SK-N-SH (cell line): Measurements from ENCODE around the gene C2CD4D. TPM values are rescaled to one million over a fixed set of nuclear protein-coding genes. Genes with fewer than 3 reads are reported as not detected.
"Not testable (repeated sequence)": the region's sequence is repeated elsewhere in the genome, so short reads cannot be mapped to it uniquely, and the experiment has no call there.

Experiments
- CTCF ChIA-PET: fragments of 300-600, 350-600 bp; formaldehyde crosslinking; extraction: SDS; loops from one replicate; lab custom pipeline; 2021; lab: Yijun Ruan, JAX
- POLR2A ChIA-PET: fragments of 350-600 bp; sonication (Branson Sonifier 250); formaldehyde crosslinking; extraction: SDS; loops from one replicate; lab custom pipeline; 2020; ENCODE audit warnings: antibody characterized with exemption, inconsistent platforms; lab: Yijun Ruan, JAX
- DNase-seq: peaks from one replicate; pipeline ENCODE4 v3.0.0; 2012
- H2AFZ ChIP-seq: fragments of 200-600 bp; sonication (generic); 2 replicates; pipeline ENCODE4 v1.8.1; 2016; ENCODE audit warnings: antibody characterized with exemption, mild to moderate bottlenecking, low read depth
- H3F3A ChIP-seq: fragments of 200-600 bp; sonication (generic); replicated peaks from 2 replicates; pipeline ENCODE3; 2016; ENCODE audit warnings: antibody characterized with exemption, mild to moderate bottlenecking; ENCODE audit not compliant: insufficient read depth
- H3K27ac ChIP-seq, 2 experiments: fragments of 200-500 bp in 1 of 2; fragments of 200-600 bp in 1 of 2; sonication (Bioruptor generic) in 1 of 2; sonication (generic), shearing (Covaris generic) in 1 of 2; 2 replicates each; pipeline versions ENCODE4 v1.5.1 to v1.6.1; 2014 to 2016; ENCODE audit warnings: low read depth in 2 of 2, inconsistent platforms in 1 of 2, low read length in 1 of 2, mild to moderate bottlenecking in 1 of 2, mixed read lengths in 1 of 2
- H3K27me3 ChIP-seq: fragments of 200-600 bp; sonication (generic), shearing (Covaris generic); 2 replicates; pipeline ENCODE4 v1.6.1; 2016; ENCODE audit warnings: mixed run types; ENCODE audit not compliant: insufficient read depth
- H3K36me3 ChIP-seq, 2 experiments: fragments of 200-500 bp in 1 of 2; fragments of 200-600 bp in 1 of 2; sonication (Bioruptor generic) in 1 of 2; sonication (generic) in 1 of 2; replicated peaks in 1 of 2; 2 replicates each; pipeline versions ENCODE3 to v1.5.1; 2014 to 2016; ENCODE audit warnings: low read length in 1 of 2, mild to moderate bottlenecking in 1 of 2; ENCODE audit not compliant: insufficient read depth in 2 of 2, control insufficient read depth in 1 of 2
- H3K4me1 ChIP-seq, 2 experiments: fragments of 200-500 bp in 1 of 2; fragments of 200-600 bp in 1 of 2; sonication (Bioruptor generic) in 1 of 2; sonication (generic), shearing (Covaris generic) in 1 of 2; 2 replicates each; pipeline versions ENCODE4 v1.5.1 to v1.6.1; 2014 to 2016; ENCODE audit warnings: low read depth in 1 of 2, low read length in 1 of 2, mixed run types in 1 of 2; ENCODE audit not compliant: insufficient read depth in 2 of 2, control insufficient read depth in 1 of 2
- H3K4me2 ChIP-seq: fragments of 200-600 bp; sonication (generic), shearing (Covaris generic); 2 replicates; pipeline ENCODE4 v1.6.1; 2017; ENCODE audit warnings: mixed run types
- H3K4me3 ChIP-seq, 2 experiments: fragments of 200-500 bp in 1 of 2; fragments of 200-600 bp in 1 of 2; sonication (Bioruptor generic) in 1 of 2; sonication (generic), shearing (Covaris generic) in 1 of 2; 2 replicates each; pipeline versions ENCODE4 v1.5.1 to v1.8.1; 2014 to 2016; ENCODE audit warnings: low read depth in 2 of 2, inconsistent platforms in 1 of 2, low read length in 1 of 2, mild to moderate bottlenecking in 1 of 2, mixed read lengths in 1 of 2, moderate library complexity in 1 of 2
- H3K79me2 ChIP-seq: fragments of 200-600 bp; sonication (generic); 2 replicates; pipeline ENCODE4 v1.8.1; 2017; ENCODE audit warnings: mild to moderate bottlenecking; ENCODE audit not compliant: insufficient read depth
- H3K9ac ChIP-seq: fragments of 200-600 bp; sonication (generic); 2 replicates; pipeline ENCODE4 v1.6.1; 2017; ENCODE audit warnings: mixed run types
- H3K9me2 ChIP-seq: fragments of 200-600 bp; sonication (generic); 2 replicates; pipeline ENCODE4 v1.6.1; 2017; ENCODE audit warnings: mixed run types
- H3K9me3 ChIP-seq: fragments of 200-600 bp; sonication (generic); 2 replicates; pipeline ENCODE4 v1.6.1; 2017; ENCODE audit warnings: mixed run types, mild to moderate bottlenecking, moderate library complexity
- H4K20me1 ChIP-seq: fragments of 200-600 bp; sonication (generic); 2 replicates; pipeline ENCODE4 v1.6.1; 2017; ENCODE audit warnings: mild to moderate bottlenecking, mixed run types; ENCODE audit not compliant: insufficient read depth
- GATA2 ChIP-seq: sonication (generic); formaldehyde crosslinking; IDR thresholded peaks from 2 replicates; pipeline ENCODE4 v1.5.0; 2020; ENCODE audit warnings: mild to moderate bottlenecking, missing genetic modification reagents
- NFIC ChIP-seq: IDR thresholded peaks from 2 replicates; pipeline ENCODE4 v1.4.0; 2012; ENCODE audit warnings: borderline replicate concordance
- NRF1 ChIP-seq: IDR thresholded peaks from 2 replicates; pipeline ENCODE4 v1.6.1; 2012; ENCODE audit warnings: low read depth, mild to moderate bottlenecking, low read length
- RAD21 ChIP-seq: IDR thresholded peaks from 2 replicates; pipeline ENCODE4 v1.6.1; 2012; ENCODE audit warnings: mild to moderate bottlenecking, low read length
- SIN3A ChIP-seq: IDR thresholded peaks from 2 replicates; pipeline ENCODE4 v1.6.1; 2012; ENCODE audit warnings: low read depth, mild to moderate bottlenecking, low read length, moderate library complexity, borderline replicate concordance
- YY1 ChIP-seq: IDR thresholded peaks from 2 replicates; pipeline ENCODE4 v1.4.0; 2012; ENCODE audit warnings: low read depth, mild to moderate bottlenecking
- WGBS: methylation state at CpG from one replicate; pipeline ENCODE4 v1.1.6; 2017; ENCODE audit warnings: low lambda C conversion rate; 5-methylcytosine and 5-hydroxymethylcytosine counted together
- polyA plus RNA-seq, 3 experiments: library from polyadenylated mRNA; depleted of rRNA; stranded (reverse); fragments of >200 nt; gene quantifications; 2 replicates each; pipeline ENCODE4 v1.2.3, GENCODE V29; 2012

C2CD4D gene
- polyA plus RNA-seq, 1 of the 3 experiments (the other 2 are of a cell fraction), result not detected

- no peaks in the 10 kb centered on the region for H3K79me2 ChIP-seq
- TF ChIP-seq RAD21 (peak; percentile 52), GATA2 (CRISPR knock-in tag) (no peak)
- ChIA-PET CTCF (interaction anchor here (0.8 to 2.2 kb wide), 9 partner anchors 9 to 165 kb away, joined by 3 to 7 read pairs (median 4); partner anchors contain the start of gene CELF3), POLR2A (no interaction called here)
- H3F3A ChIP-seq, result no peaks in the 10 kb centered on the region
- no peaks in the 10 kb centered on the region for H3K27me3 ChIP-seq
- H3K4me2 ChIP-seq, result no peak overlapping the region
- H3K4me3 ChIP-seq, result no peak overlapping the region
- H3K36me3 ChIP-seq, result peaks cover 4% of the 10 kb centered on the region in 2 experiments
- DNase-seq, result no peak
- H3K27ac ChIP-seq, result no peak overlapping the region
- no peaks in the 10 kb centered on the region for H3K4me1 ChIP-seq
- H3K9me3 ChIP-seq, result no peaks in the 10 kb centered on the region
- H2AFZ ChIP-seq, result no peak overlapping the region
- no peak overlapping the region for H3K9ac ChIP-seq
- H3K9me2 ChIP-seq, result no peaks in the 10 kb centered on the region
- no peaks in the 10 kb centered on the region for H4K20me1 ChIP-seq
- 50% methylated on average over 2 of the region's 2 CpGs for WGBS
Measured at GRCh38 chr1:151881479-151881878, 41.9 kb upstream of the C2CD4D start.

DNA sequence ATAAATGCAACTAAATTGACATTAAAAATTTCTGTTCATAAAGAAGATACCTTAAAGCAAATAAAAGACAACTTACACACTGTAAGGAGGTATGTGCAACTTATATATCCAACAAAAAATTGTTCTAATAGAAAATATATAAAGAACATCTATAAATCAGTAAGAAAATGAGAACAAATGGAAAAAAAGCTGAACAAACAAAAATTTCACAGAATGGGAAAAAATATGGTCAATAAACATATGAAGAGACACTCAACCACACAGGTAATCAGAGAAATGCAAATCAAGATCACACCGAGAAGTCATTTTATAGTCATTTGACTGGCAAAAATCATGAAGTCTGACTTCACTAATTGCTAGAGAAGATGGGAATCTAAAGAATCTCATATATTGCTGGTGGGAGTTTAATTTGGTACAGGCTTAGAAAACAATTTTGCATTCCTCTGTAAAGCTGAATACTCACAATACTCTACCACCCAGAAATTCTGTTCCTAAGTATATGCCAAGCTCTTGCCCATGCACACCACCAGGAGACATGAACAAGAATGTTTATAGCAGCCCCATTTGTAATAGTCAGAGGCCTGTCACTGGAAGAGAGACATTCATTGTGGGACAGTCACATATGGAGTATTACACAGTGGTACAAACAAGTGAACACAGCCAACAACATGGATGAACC lies 35.9 kb upstream of the C2CD4D start:
- TF ChIP-seq YY1, result no peak
- no peak for TF ChIP-seq NRF1
- TF ChIP-seq NFIC, result no peak
- TF ChIP-seq SIN3A, result no peak
- WGBS, result 92% methylated on average over 1 of the region's 1 CpG
- Histone ChIP-seq H3K9me3 (no peaks in the 10 kb centered on the region), H4K20me1 (no peaks in the 10 kb centered on the region), H3F3A (no peaks in the 10 kb centered on the region), H3K9me2 (no peaks in the 10 kb centered on the region), H2AFZ (no peak overlapping the region), H3K79me2 (no peaks in the 10 kb centered on the region), H3K27ac (no peak overlapping the region), H3K4me3 (no peak overlapping the region), H3K27me3 (no peaks in the 10 kb centered on the region), H3K9ac (no peak overlapping the region), H3K4me1 (no peaks in the 10 kb centered on the region), H3K4me2 (no peak overlapping the region), H3K36me3 (peaks cover 0 to 10% of the 10 kb centered on the region in 2 experiments)
- ChIA-PET POLR2A (no interaction called here), CTCF (interaction anchor here (0.7 to 1.4 kb wide), 3 partner anchors 17 to 249 kb away, joined by 3 read pairs; no protein-coding TSS in a partner anchor)
- no peak for DNase-seq

GRCh38 chr1:151872776-151873175 lies 33.2 kb upstream of the C2CD4D start:
- H3K9me3 ChIP-seq, H3K9ac ChIP-seq, H3K27ac ChIP-seq, H3K79me2 ChIP-seq, H4K20me1 ChIP-seq, H3K27me3 ChIP-seq, H3K4me3 ChIP-seq, H2AFZ ChIP-seq, H3K4me1 ChIP-seq, DNase-seq, H3F3A ChIP-seq, POLR2A ChIA-PET, H3K4me2 ChIP-seq, H3K9me2 ChIP-seq: not testable (repeated sequence)
- CTCF ChIA-PET, result interaction anchor here (1.1 kb wide), 1 partner anchor 25 kb away, joined by 3 read pairs; no protein-coding TSS in a partner anchor
- WGBS, result 83% methylated on average over 9 of the region's 9 CpGs
- H3K36me3 ChIP-seq, result peaks cover 0 to 10% of the 10 kb centered on the region in 2 experiments
